ENCODE measurements around the gene MARS1.

GRCh38 chr12:57534250-57534649 is 46.4 kb downstream of the MARS1 start:
- TF ChIP-seq TCF7L2 (IDR thresholded peaks at IDR 0.05; ENCODE audit: borderline replicate concordance, low read depth, low read length) = no peak
- no peak for TF ChIP-seq ZBTB20 (tag by site-specific recombination; IDR thresholded peaks at IDR 0.05)
- no peak for TF ChIP-seq ZNF366 (tag by site-specific recombination; conservative IDR thresholded peaks at IDR 0.05)
- TF ChIP-seq ZNF184 (tag by site-specific recombination; IDR thresholded peaks at IDR 0.05) = no peak
- no peak for TF ChIP-seq ZFP69B (tag by site-specific recombination; IDR thresholded peaks at IDR 0.05)
- no peak for TF ChIP-seq INSM2 (tag by site-specific recombination; IDR thresholded peaks at IDR 0.05)
- no peak for TF ChIP-seq ZNF48 (tag by site-specific recombination; IDR thresholded peaks at IDR 0.05)
- no peak for TF ChIP-seq ZNF785 (tag by site-specific recombination; IDR thresholded peaks at IDR 0.05)
- TF ChIP-seq ZBTB10 (tag by site-specific recombination; IDR thresholded peaks at IDR 0.05) = no peak
